ENCODE data around the gene TMEM44.

DNA sequence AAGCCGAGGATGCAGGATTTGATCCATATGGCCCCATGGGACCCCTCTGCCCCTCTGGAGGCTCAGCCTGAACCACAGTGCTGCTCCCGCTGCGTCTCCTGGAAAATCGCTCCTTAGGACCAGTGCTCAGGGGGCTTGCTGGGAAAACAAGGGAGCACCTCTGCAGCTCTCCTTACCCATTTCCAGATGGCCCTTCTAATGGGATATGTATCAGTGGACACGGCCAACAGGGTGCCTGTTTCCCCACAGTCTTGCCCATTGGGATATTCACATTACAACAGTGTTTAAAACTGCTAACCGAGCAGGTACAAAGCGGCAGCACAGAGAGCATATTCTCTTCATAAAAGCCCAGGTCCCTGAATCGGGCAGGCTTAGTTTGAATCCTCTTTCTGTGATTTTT, 27.1 kb downstream of the TMEM44 start:
- TF ChIP-seq, protein P1, sequence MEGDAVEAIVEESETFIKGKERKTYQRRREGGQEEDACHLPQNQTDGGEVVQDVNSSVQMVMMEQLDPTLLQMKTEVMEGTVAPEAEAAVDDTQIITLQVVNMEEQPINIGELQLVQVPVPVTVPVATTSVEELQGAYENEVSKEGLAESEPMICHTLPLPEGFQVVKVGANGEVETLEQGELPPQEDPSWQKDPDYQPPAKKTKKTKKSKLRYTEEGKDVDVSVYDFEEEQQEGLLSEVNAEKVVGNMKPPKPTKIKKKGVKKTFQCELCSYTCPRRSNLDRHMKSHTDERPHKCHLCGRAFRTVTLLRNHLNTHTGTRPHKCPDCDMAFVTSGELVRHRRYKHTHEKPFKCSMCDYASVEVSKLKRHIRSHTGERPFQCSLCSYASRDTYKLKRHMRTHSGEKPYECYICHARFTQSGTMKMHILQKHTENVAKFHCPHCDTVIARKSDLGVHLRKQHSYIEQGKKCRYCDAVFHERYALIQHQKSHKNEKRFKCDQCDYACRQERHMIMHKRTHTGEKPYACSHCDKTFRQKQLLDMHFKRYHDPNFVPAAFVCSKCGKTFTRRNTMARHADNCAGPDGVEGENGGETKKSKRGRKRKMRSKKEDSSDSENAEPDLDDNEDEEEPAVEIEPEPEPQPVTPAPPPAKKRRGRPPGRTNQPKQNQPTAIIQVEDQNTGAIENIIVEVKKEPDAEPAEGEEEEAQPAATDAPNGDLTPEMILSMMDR (IDR thresholded peaks at IDR 0.05 in 4 of 5, conservative IDR thresholded peaks at IDR 0.05 in 1 of 5), result no peak
- TF ChIP-seq POLR2A (IDR thresholded peaks at IDR 0.05), result no peak
